PC-3 (cell line): ENCODE data around the gene UBTD1.

Experiments used
- EZH2 ChIP-seq: fragments of 300-600 bp; sonication (generic); IDR thresholded peaks from one replicate; pipeline ENCODE4 v1.6.1; 2017; ENCODE audit warnings: antibody characterized with exemption, mild to moderate bottlenecking, low read length; ENCODE audit not compliant: unreplicated experiment
- TF ChIP-seq, protein P1 (sequence below): fragments of 300-600 bp; sonication (generic); conservative IDR thresholded peaks from 2 replicates; pipeline ENCODE4 v1.5.1; 2017; ENCODE audit warnings: antibody characterized with exemption, low read depth, mild to moderate bottlenecking, low read length

DNA sequence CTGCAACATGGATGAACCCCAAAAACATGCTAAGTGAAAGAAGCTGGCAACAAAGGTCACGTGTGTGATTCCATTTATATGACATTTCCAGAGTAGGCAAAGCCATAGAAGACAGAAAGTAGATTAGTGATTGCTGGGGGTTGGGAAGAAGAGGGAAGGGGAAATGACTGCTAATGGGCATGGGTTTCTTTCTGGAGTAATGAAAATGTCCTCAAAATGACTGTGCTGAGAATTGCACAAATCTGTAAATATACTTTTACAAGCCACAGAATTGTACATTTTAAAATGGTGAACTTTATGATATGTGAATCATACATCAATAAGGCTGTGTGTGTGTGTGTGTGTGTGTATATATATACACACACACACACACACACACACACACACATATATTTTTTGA is 16.3 kb upstream of the UBTD1 start:
- TF ChIP-seq, protein P1, sequence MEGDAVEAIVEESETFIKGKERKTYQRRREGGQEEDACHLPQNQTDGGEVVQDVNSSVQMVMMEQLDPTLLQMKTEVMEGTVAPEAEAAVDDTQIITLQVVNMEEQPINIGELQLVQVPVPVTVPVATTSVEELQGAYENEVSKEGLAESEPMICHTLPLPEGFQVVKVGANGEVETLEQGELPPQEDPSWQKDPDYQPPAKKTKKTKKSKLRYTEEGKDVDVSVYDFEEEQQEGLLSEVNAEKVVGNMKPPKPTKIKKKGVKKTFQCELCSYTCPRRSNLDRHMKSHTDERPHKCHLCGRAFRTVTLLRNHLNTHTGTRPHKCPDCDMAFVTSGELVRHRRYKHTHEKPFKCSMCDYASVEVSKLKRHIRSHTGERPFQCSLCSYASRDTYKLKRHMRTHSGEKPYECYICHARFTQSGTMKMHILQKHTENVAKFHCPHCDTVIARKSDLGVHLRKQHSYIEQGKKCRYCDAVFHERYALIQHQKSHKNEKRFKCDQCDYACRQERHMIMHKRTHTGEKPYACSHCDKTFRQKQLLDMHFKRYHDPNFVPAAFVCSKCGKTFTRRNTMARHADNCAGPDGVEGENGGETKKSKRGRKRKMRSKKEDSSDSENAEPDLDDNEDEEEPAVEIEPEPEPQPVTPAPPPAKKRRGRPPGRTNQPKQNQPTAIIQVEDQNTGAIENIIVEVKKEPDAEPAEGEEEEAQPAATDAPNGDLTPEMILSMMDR, result no peak
- no peak for TF ChIP-seq EZH2
